Chondrocyte (in vitro differentiated cells): ENCODE measurements around the gene ITGA2B. TPM values are rescaled to one million over a fixed set of nuclear protein-coding genes. Genes with fewer than 3 reads are reported as not detected.

Experiments used
- DNase-seq: peaks from one replicate; pipeline ENCODE4 v3.0.0; 2021; ENCODE audit warnings: mixed read lengths, low spot score
- H3K27ac Mint-ChIP-seq: one replicate; pipeline ENCODE4 v1.8.0; 2021; ENCODE audit warnings: mild to moderate bottlenecking, moderate library complexity, mixed read lengths; ENCODE audit not compliant: unreplicated experiment
- H3K27me3 Mint-ChIP-seq: 2 replicates; pipeline ENCODE4 v1.8.0; 2021; ENCODE audit warnings: low read depth, mixed read lengths
- H3K36me3 Mint-ChIP-seq: 2 replicates; pipeline ENCODE4 v1.8.0; 2021; ENCODE audit warnings: low read depth, mixed read lengths
- H3K4me1 Mint-ChIP-seq: 2 replicates; pipeline ENCODE4 v1.8.0; 2021; ENCODE audit warnings: low read depth, mild to moderate bottlenecking, mixed read lengths
- H3K4me3 Mint-ChIP-seq: one replicate; pipeline ENCODE4 v1.8.0; 2021; ENCODE audit warnings: mild to moderate bottlenecking, moderate library complexity, mixed read lengths; ENCODE audit not compliant: unreplicated experiment
- H3K9me3 Mint-ChIP-seq: 2 replicates; pipeline ENCODE4 v1.8.0; 2021; ENCODE audit warnings: low read depth, mixed read lengths
- CTCF ChIP-seq: fragments of 200-600 bp; sonication (generic); IDR thresholded peaks from 2 replicates; pipeline ENCODE4 v1.5.0; 2021; ENCODE audit warnings: antibody characterized with exemption, mild to moderate bottlenecking, moderate library complexity
- total RNA-seq: library from RNA; stranded (reverse); gene quantifications from 3 replicates; pipeline ENCODE4 v1.2.1, GENCODE V29; 2021

Gene ITGA2B
- total RNA-seq, 1 donor from 2014 or later = 2.2 TPM

- peaks cover 9% of the 10 kb centered on the region for H3K4me1 Mint-ChIP-seq
- peak; percentile 49 for DNase-seq
- H3K36me3 Mint-ChIP-seq = peaks cover 1% of the 10 kb centered on the region
- no peak overlapping the region for H3K4me3 Mint-ChIP-seq
- no peak for TF ChIP-seq CTCF
- no peak overlapping the region for H3K27ac Mint-ChIP-seq
- no peaks in the 10 kb centered on the region for H3K9me3 Mint-ChIP-seq
- H3K27me3 Mint-ChIP-seq = no peaks in the 10 kb centered on the region
Measured at GRCh38 chr17:44389723-44390202, 314 bp upstream of the ITGA2B start.

GRCh38 chr17:44387804-44388203 is 1.6 kb downstream of the ITGA2B start:
- Mint-ChIP-seq H3K4me3 (no peak overlapping the region), H3K4me1 (peaks cover 10% of the 10 kb centered on the region), H3K9me3 (no peaks in the 10 kb centered on the region), H3K27ac (no peak overlapping the region), H3K36me3 (peaks cover 1% of the 10 kb centered on the region), H3K27me3 (no peaks in the 10 kb centered on the region)
- TF ChIP-seq CTCF = no peak
- no peak for DNase-seq

DNA sequence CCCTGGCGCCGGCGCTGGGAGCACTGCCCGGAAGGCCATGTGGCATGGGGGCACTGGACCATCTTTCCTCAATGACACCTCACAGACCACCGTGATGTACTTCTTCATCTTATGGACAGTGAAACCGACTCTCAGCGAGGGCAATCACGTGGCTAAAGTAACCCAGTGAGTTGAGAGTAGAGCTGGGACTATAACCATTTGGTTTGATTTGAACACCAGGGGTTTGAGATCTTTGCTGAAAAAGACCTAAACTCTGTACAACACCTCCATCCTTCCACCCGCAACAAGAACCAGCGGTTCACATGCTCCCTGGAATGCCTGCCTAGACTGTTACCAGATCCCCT is 3.3 kb downstream of the ITGA2B start:
- no peak for TF ChIP-seq CTCF
- H3K4me3 Mint-ChIP-seq = peak overlapping the region; percentile 74
- no peak overlapping the region for H3K27ac Mint-ChIP-seq
- H3K4me1 Mint-ChIP-seq = peaks cover 10% of the 10 kb centered on the region
- peaks cover 1% of the 10 kb centered on the region for H3K36me3 Mint-ChIP-seq
- H3K9me3 Mint-ChIP-seq = no peaks in the 10 kb centered on the region
- no peaks in the 10 kb centered on the region for H3K27me3 Mint-ChIP-seq
- no peak for DNase-seq

DNA sequence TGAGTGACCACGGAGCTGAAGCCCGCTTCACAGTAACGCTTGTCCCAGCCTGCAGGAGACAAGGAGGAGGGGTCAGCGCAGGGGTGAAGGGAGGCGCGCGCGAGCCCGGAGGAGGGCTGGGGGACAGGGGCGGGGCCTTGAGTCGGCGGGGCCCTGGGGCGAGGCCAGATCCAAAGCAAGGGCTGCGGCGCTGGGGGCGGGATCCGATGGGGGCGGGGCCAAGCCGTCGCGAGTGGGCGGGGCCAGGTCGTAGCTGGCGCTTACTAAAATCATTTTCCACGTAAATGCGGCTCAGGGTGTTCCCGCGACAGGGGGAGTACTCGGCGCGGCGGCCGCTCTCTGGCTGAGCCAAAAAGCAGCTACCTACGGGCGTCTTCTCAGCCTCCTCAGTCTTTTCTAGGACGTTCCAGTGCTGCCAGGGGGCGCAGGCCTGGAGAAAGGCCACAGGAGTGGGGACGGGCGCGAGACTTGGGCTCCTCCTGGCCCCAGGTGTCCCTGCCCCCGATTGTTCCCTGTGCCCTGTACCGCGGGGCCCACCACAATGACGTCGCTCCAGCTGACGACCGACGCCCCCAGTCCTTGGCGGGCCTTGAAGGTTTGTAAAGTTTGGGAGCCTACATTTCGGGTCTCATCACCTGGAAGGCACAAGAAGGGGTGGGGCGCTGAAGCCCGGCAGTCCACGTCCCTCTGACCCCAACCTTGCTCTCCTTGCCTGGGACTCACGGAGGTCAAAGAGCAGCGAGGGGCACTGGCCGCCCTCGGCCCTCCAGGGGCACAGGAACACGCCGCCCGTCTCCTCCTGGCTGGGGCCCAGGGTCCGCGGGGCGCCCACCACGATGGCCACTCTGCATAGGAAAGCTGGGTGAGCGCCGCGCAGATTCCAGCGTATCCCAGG is 3.9 kb downstream of the ITGA2B start:
- peaks cover 1% of the 10 kb centered on the region for H3K36me3 Mint-ChIP-seq
- no peaks in the 10 kb centered on the region for H3K9me3 Mint-ChIP-seq
- H3K27ac Mint-ChIP-seq = no peak overlapping the region
- peak overlapping the region; percentile 74 for H3K4me3 Mint-ChIP-seq
- TF ChIP-seq CTCF = peak; percentile 72
- peak; percentile 86 for DNase-seq
- H3K4me1 Mint-ChIP-seq = peaks cover 10% of the 10 kb centered on the region
- no peaks in the 10 kb centered on the region for H3K27me3 Mint-ChIP-seq

DNA sequence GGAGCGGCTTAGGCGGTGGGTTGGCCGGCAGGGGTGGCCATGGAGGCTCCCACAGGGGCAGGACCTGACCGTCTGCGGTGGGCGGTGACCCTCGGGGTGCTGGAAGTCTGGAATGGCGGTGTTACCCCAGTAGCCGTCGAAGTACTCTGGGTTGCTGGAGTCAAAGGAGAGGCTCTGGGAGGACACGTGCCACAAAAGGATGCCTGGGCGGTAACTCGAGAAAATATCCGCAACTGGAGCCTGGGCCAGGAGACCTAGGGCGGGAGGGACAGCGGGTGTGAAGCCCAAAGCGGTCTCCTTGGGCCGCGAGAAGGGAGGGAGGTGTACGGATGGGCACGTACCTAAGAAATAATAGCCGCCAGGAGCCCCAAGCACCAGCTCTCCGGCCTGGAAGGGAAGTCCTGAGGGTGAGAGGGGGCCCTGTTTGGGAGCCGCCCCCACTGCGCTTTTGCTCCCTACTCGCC is 4.6 kb downstream of the ITGA2B start:
- peak; percentile 80 for DNase-seq
- peaks cover 10% of the 10 kb centered on the region for H3K4me1 Mint-ChIP-seq
- no peak for TF ChIP-seq CTCF
- H3K27me3 Mint-ChIP-seq = no peaks in the 10 kb centered on the region
- H3K27ac Mint-ChIP-seq = no peak overlapping the region
- no peaks in the 10 kb centered on the region for H3K9me3 Mint-ChIP-seq
- H3K4me3 Mint-ChIP-seq = peak overlapping the region; percentile 74
- H3K36me3 Mint-ChIP-seq = peaks cover 1% of the 10 kb centered on the region
